MM.1S (cell line): ENCODE data around the gene TRPV2.

Experiments
- DNase-seq: peaks from one replicate; pipeline ENCODE4 v3.0.0-alpha.2; 2015
- H2AFZ ChIP-seq: fragments of 300-600 bp; sonication (generic); 2 replicates; pipeline ENCODE4 v1.6.0; 2016; ENCODE audit warnings: antibody characterized with exemption, low read length
- H3F3A ChIP-seq: fragments of 300-600 bp; sonication (generic); 2 replicates; pipeline ENCODE4 v1.6.1; 2016; ENCODE audit warnings: mild to moderate bottlenecking, antibody characterized with exemption, low read length, moderate library complexity, mixed read lengths; ENCODE audit not compliant: insufficient read depth
- H3K27ac ChIP-seq: fragments of 300-600 bp; sonication (generic); 2 replicates; pipeline ENCODE4 v1.5.1; 2016; ENCODE audit warnings: mild to moderate bottlenecking, low read length
- H3K27me3 ChIP-seq: fragments of 300-600 bp; sonication (generic); replicated peaks from 2 replicates; pipeline ENCODE4 v1.6.0; 2016; ENCODE audit warnings: low read length; ENCODE audit not compliant: insufficient read depth
- H3K36me3 ChIP-seq: fragments of 300-600 bp; sonication (generic); replicated peaks from 2 replicates; pipeline ENCODE4 v1.6.1; 2016; ENCODE audit warnings: mild to moderate bottlenecking, low read length, mixed read lengths; ENCODE audit not compliant: insufficient read depth
- H3K4me1 ChIP-seq: fragments of 300-600 bp; sonication (generic); 2 replicates; pipeline ENCODE4 v1.6.1; 2016; ENCODE audit warnings: low read length, mixed read lengths
- H3K4me2 ChIP-seq: fragments of 300-600 bp; sonication (generic); 2 replicates; pipeline ENCODE4 v1.6.0; 2016; ENCODE audit warnings: low read depth, low read length
- H3K4me3 ChIP-seq: fragments of 300-600 bp; sonication (generic); 2 replicates; pipeline ENCODE4 v1.5.1; 2016; ENCODE audit warnings: low read length, mixed read lengths
- H3K79me2 ChIP-seq: fragments of 300-600 bp; sonication (generic); 2 replicates; pipeline ENCODE4 v1.6.1; 2016; ENCODE audit warnings: mixed run types, low read length, mixed read lengths
- H3K9ac ChIP-seq: fragments of 300-600 bp; sonication (generic); 2 replicates; pipeline ENCODE4 v1.6.1; 2016; ENCODE audit warnings: low read length, mixed read lengths
- H3K9me2 ChIP-seq: fragments of 300-600 bp; sonication (generic); replicated peaks from 2 replicates; pipeline ENCODE4 v1.6.1; 2016; ENCODE audit warnings: mild to moderate bottlenecking, low read length, mixed read lengths; ENCODE audit not compliant: insufficient read depth
- H3K9me3 ChIP-seq: fragments of 300-600 bp; sonication (generic); replicated peaks from 2 replicates; pipeline ENCODE4 v1.6.1; 2016; ENCODE audit warnings: mild to moderate bottlenecking, low read length, mixed read lengths; ENCODE audit not compliant: insufficient read depth
- H4K20me1 ChIP-seq: fragments of 300-600 bp; sonication (generic); 2 replicates; pipeline ENCODE4 v1.6.1; 2016; ENCODE audit warnings: mild to moderate bottlenecking, low read length, moderate library complexity, mixed read lengths; ENCODE audit not compliant: insufficient read depth
- EZH2 ChIP-seq: fragments of 300-600 bp; sonication (generic); optimal IDR thresholded peaks from 2 replicates; pipeline ENCODE3; 2017; ENCODE audit warnings: low read depth, mild to moderate bottlenecking, antibody characterized with exemption, low read length, mixed read lengths
- EZH2phosphoT487 ChIP-seq: fragments of 300-600 bp; sonication (generic); IDR thresholded peaks from 2 replicates; pipeline ENCODE4 v1.6.1; 2018; ENCODE audit warnings: antibody characterized with exemption, low read length
- TF ChIP-seq, protein P1 (sequence below): fragments of 300-600 bp; sonication (generic); IDR thresholded peaks from 2 replicates; pipeline ENCODE4 v1.5.1; 2016; ENCODE audit warnings: antibody characterized with exemption, low read length, mixed read lengths

TRPV2 gene

GRCh38 chr17:16377941-16378341 lies 37.4 kb upstream of the TRPV2 start:
- Histone ChIP-seq H3K4me1 (no peaks in the 10 kb centered on the region), H2AFZ (no peak overlapping the region), H3K79me2 (peaks cover 12% of the 10 kb centered on the region), H3K27ac (no peak overlapping the region), H3K27me3 (no peaks in the 10 kb centered on the region), H4K20me1 (no peaks in the 10 kb centered on the region), H3K9ac (no peak overlapping the region), H3K4me2 (no peak overlapping the region), H3F3A (no peaks in the 10 kb centered on the region), H3K9me3 (no peaks in the 10 kb centered on the region), H3K9me2 (no peaks in the 10 kb centered on the region), H3K4me3 (no peak overlapping the region), H3K36me3 (no peaks in the 10 kb centered on the region; the same call in 1 of the 2 replicates)
- TF ChIP-seq EZH2 (no peak), EZH2phosphoT487 (no peak)
- TF ChIP-seq, protein P1, sequence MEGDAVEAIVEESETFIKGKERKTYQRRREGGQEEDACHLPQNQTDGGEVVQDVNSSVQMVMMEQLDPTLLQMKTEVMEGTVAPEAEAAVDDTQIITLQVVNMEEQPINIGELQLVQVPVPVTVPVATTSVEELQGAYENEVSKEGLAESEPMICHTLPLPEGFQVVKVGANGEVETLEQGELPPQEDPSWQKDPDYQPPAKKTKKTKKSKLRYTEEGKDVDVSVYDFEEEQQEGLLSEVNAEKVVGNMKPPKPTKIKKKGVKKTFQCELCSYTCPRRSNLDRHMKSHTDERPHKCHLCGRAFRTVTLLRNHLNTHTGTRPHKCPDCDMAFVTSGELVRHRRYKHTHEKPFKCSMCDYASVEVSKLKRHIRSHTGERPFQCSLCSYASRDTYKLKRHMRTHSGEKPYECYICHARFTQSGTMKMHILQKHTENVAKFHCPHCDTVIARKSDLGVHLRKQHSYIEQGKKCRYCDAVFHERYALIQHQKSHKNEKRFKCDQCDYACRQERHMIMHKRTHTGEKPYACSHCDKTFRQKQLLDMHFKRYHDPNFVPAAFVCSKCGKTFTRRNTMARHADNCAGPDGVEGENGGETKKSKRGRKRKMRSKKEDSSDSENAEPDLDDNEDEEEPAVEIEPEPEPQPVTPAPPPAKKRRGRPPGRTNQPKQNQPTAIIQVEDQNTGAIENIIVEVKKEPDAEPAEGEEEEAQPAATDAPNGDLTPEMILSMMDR = no peak
- DNase-seq = no peak

DNA sequence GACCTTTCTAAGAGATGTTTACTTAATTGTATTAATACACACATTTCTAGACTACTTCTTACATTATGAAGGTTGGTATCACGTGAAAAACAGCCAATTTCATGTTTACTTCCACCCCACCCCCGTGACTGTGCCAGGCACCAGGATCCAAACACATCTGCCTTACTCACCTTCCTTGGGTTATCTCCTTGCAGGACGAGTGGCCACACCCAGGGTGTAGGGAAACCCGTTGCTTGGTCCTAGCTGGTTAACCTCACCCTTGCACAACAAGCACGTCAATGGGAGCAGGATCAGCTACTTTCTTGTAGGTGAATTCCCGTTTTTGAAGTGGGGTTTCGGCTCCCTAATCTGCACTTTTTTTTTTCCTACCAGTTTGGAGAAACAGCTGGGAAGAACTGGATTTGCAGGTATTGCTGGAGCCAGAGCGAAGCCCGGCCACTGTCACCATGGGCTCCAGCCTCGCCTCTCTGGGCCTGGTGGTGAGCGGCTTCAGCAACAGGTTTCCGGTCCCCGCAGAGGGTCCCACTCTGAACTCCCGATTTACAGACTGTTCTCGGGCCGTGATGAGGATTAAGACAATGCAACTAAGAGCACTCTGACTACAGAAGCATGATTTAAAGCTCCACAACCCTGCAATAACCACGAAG lies 36.6 kb upstream of the TRPV2 start:
- DNase-seq = no peak
- Histone ChIP-seq H3K9me3 (no peaks in the 10 kb centered on the region), H3K36me3 (no peaks in the 10 kb centered on the region; the same call in 1 of the 2 replicates), H3K4me2 (no peak overlapping the region), H3K9ac (no peak overlapping the region), H3K9me2 (no peaks in the 10 kb centered on the region), H3K79me2 (peaks cover 12% of the 10 kb centered on the region), H3K27ac (no peak overlapping the region), H3K4me3 (no peak overlapping the region), H3K4me1 (no peaks in the 10 kb centered on the region), H2AFZ (no peak overlapping the region), H4K20me1 (no peaks in the 10 kb centered on the region), H3K27me3 (no peaks in the 10 kb centered on the region), H3F3A (0 out of 2 replicates have a peak, but pooled peaks cover under 1% of the 10 kb centered on the region)
- TF ChIP-seq, protein P1 = no peak
- TF ChIP-seq EZH2 = no peak
- TF ChIP-seq EZH2phosphoT487 = no peak

DNA sequence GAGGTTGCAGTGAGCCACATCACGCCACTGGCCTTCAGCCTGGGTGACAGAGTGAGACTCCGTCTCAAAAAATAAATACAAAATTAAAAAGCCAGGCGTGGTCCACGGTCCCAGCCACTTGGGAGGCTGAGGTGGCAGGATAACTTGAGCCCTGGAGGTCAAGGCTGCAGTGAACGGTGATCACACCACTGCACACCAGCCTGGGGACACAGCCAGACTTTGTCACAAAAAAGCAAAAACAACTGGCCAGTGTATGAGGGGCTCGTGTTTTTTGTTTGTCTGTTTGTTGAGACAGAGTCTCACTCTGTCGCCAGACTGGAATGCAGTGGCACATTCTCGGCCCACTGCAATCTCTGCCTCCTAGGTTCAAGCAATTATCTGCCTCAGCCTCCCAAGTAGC lies 35.7 kb upstream of the TRPV2 start:
- H3K9me3 ChIP-seq = no peaks in the 10 kb centered on the region
- H3K36me3 ChIP-seq = no peaks in the 10 kb centered on the region; the same call in 1 of the 2 replicates
- H3K4me2 ChIP-seq = no peak overlapping the region
- peaks cover 9% of the 10 kb centered on the region; the same call in 1 of the 2 replicates for H3F3A ChIP-seq
- H3K9me2 ChIP-seq = no peaks in the 10 kb centered on the region
- TF ChIP-seq, protein P1 = no peak
- TF ChIP-seq EZH2 (no peak), EZH2phosphoT487 (no peak)
- H3K9ac ChIP-seq = no peak overlapping the region
- no peak overlapping the region for H3K4me3 ChIP-seq
- no peaks in the 10 kb centered on the region for H4K20me1 ChIP-seq
- no peak overlapping the region for H3K27ac ChIP-seq
- DNase-seq = no peak
- H2AFZ ChIP-seq = no peak overlapping the region
- H3K4me1 ChIP-seq = no peaks in the 10 kb centered on the region
- H3K27me3 ChIP-seq = no peaks in the 10 kb centered on the region
- H3K79me2 ChIP-seq = peaks cover 12% of the 10 kb centered on the region
